SK-N-SH treated with all-trans-retinoic acid at 6 μM for 48 hours (cell line): ENCODE results near the gene CHST5.

ENCODE experiments used
- ATAC-seq: fragments of 200-7000 bp; cut with Tn5 transposase; 3 replicates; pipeline ENCODE4 v1.9.1; 2020; ENCODE audit warnings: mild to moderate bottlenecking, moderate library complexity
- ARNTL ChIP-seq: fragments of 450-650 bp; formaldehyde crosslinking; IDR thresholded peaks from 2 replicates; pipeline ENCODE4 v1.5.0; 2020; ENCODE audit warnings: low read depth, mild to moderate bottlenecking, moderate library complexity, borderline replicate concordance
- CREB5 ChIP-seq: fragments of 250-450 bp; sonication (Bioruptor Pico); IDR thresholded peaks from 2 replicates; pipeline ENCODE4 v1.5.1; 2020; ENCODE audit warnings: low read depth, mild to moderate bottlenecking, moderate library complexity
- CSDC2 ChIP-seq: fragments of 250-450 bp; sonication (Bioruptor Pico); IDR thresholded peaks from 2 replicates; pipeline ENCODE4 v1.5.0; 2020; ENCODE audit warnings: mild to moderate bottlenecking, moderate library complexity
- CSRNP3 ChIP-seq: fragments of 250-450 bp; sonication (Bioruptor Pico); IDR thresholded peaks from 2 replicates; pipeline ENCODE4 v1.5.1; 2021; ENCODE audit warnings: mild to moderate bottlenecking, moderate library complexity
- ESRRG ChIP-seq: fragments of 250-450 bp; sonication (Bioruptor Pico); IDR thresholded peaks from 2 replicates; pipeline ENCODE4 v1.6.1; 2021; ENCODE audit warnings: mild to moderate bottlenecking
- OSR1 ChIP-seq: fragments of 250-450 bp; sonication (Bioruptor Pico); IDR thresholded peaks from 2 replicates; pipeline ENCODE4 v1.8.0; 2022; ENCODE audit warnings: moderate library complexity, mild to moderate bottlenecking, inconsistent platforms
- POU6F1 ChIP-seq: fragments of 250-450 bp; sonication (Bioruptor Pico); IDR thresholded peaks from 2 replicates; pipeline ENCODE4 v1.8.0; 2021; ENCODE audit warnings: low read depth, mild to moderate bottlenecking, moderate library complexity, borderline replicate concordance
- RARB ChIP-seq: fragments of 250-450 bp; sonication (Bioruptor Pico); IDR thresholded peaks from 2 replicates; pipeline ENCODE4 v1.8.0; 2021; ENCODE audit warnings: mild to moderate bottlenecking, moderate library complexity
- SNAI2 ChIP-seq: fragments of 250-450 bp; sonication (Bioruptor Pico); IDR thresholded peaks from 2 replicates; pipeline ENCODE4 v1.5.0; 2020; ENCODE audit warnings: mild to moderate bottlenecking, moderate library complexity
- TCF4 ChIP-seq: fragments of 250-450 bp; sonication (Bioruptor Pico); IDR thresholded peaks from 2 replicates; pipeline ENCODE4 v1.8.0; 2021; ENCODE audit warnings: mild to moderate bottlenecking, moderate library complexity, borderline replicate concordance
- TSHZ2 ChIP-seq: fragments of 250-450 bp; sonication (Bioruptor Pico); IDR thresholded peaks from 2 replicates; pipeline ENCODE4 v1.5.0; 2020; ENCODE audit warnings: mild to moderate bottlenecking, moderate library complexity
- ZFP3 ChIP-seq: fragments of 250-450 bp; sonication (Bioruptor Pico); IDR thresholded peaks from 2 replicates; pipeline ENCODE4 v1.5.0; 2020; ENCODE audit warnings: mild to moderate bottlenecking, moderate library complexity
- ZNF565 ChIP-seq: fragments of 450-650 bp; formaldehyde crosslinking; conservative IDR thresholded peaks from 2 replicates; pipeline ENCODE4 v1.5.0; 2020; ENCODE audit warnings: low read depth, mild to moderate bottlenecking, moderate library complexity
- ZNF70 ChIP-seq: fragments of 450-650 bp; formaldehyde crosslinking; IDR thresholded peaks from 2 replicates; pipeline ENCODE4 v1.5.0; 2020; ENCODE audit warnings: mild to moderate bottlenecking, moderate library complexity
- ZNF8 ChIP-seq: fragments of 450-650 bp; formaldehyde crosslinking; IDR thresholded peaks from 2 replicates; pipeline ENCODE4 v1.5.0; 2020; ENCODE audit warnings: mild to moderate bottlenecking, moderate library complexity

CHST5 gene

GRCh38 chr16:75483222-75483621, 52.7 kb downstream of the CHST5 start:
- TF ChIP-seq RARB (CRISPR knock-in tag) (no peak), CREB5 (no peak), ZNF8 (CRISPR knock-in tag) (no peak), ZNF70 (no peak)
- TF ChIP-seq, all 23 proteins: peak for 0
- peak; percentile 87 for ATAC-seq

GRCh38 chr16:75482434-75483205, 53.3 kb downstream of the CHST5 start:
- ATAC-seq: peak; percentile 51
- no peak for TF ChIP-seq SNAI2 (CRISPR knock-in tag)

- ATAC-seq: no peak; the same call in 2 of the 3 replicates
- no peak for TF ChIP-seq RARB (CRISPR knock-in tag)
- TF ChIP-seq OSR1 (CRISPR knock-in tag): no peak
- no peak for TF ChIP-seq ZFP3 (CRISPR knock-in tag)
- TF ChIP-seq CSDC2 (CRISPR knock-in tag): no peak
- no peak for TF ChIP-seq ZNF565 (CRISPR knock-in tag)
- TF ChIP-seq ZNF70: no peak
These were observed 54.4 kb downstream of the CHST5 start for GRCh38 chr16:75481475-75481874.

GRCh38 chr16:75479421-75479990, 56.4 kb downstream of the CHST5 start:
- no peak for ATAC-seq
- no peak for TF ChIP-seq RARB (CRISPR knock-in tag)
- TF ChIP-seq TSHZ2: no peak
- no peak for TF ChIP-seq POU6F1 (CRISPR knock-in tag)
- TF ChIP-seq ARNTL (CRISPR knock-in tag): no peak
- TF ChIP-seq CREB5: no peak
- TF ChIP-seq CSRNP3 (CRISPR knock-in tag): no peak
- TF ChIP-seq ZFP3 (CRISPR knock-in tag): no peak
- TF ChIP-seq ESRRG (CRISPR knock-in tag): no peak
- no peak for TF ChIP-seq TCF4 (CRISPR knock-in tag)
- no peak for TF ChIP-seq CSDC2 (CRISPR knock-in tag)
